Measurements from ENCODE around the gene RAD51AP1.

The RAD51AP1 gene

GRCh38 chr12:4530982-4531586 lies 7.6 kb upstream of the RAD51AP1 start:
- Mint-ChIP-seq H3K4me3 (no peak overlapping the region), H3K36me3 (ENCODE audit: low read depth) (peaks cover 7% of the 10 kb centered on the region), H3K4me1 (ENCODE audit: low read depth) (peaks cover 1% of the 10 kb centered on the region), H3K27me3 (no peaks in the 10 kb centered on the region), H3K27ac (no peak overlapping the region), H3K9me3 (no peaks in the 10 kb centered on the region)

- Mint-ChIP-seq H3K4me3 (no peak overlapping the region), H3K36me3 (ENCODE audit: low read depth) (no peaks in the 10 kb centered on the region), H3K27ac (no peak overlapping the region), H3K27me3 (no peaks in the 10 kb centered on the region), H3K4me1 (ENCODE audit: low read depth) (peaks cover 37% of the 10 kb centered on the region), H3K9me3 (no peaks in the 10 kb centered on the region)
These were observed 3.6 kb upstream of the RAD51AP1 start for GRCh38 chr12:4535092-4535491.

GRCh38 chr12:4535871-4536270 lies 2.8 kb upstream of the RAD51AP1 start:
- Mint-ChIP-seq H3K4me1 (ENCODE audit: low read depth) (peaks cover 38% of the 10 kb centered on the region), H3K27me3 (no peaks in the 10 kb centered on the region), H3K9me3 (no peaks in the 10 kb centered on the region), H3K27ac (no peak overlapping the region), H3K4me3 (no peak overlapping the region), H3K36me3 (ENCODE audit: low read depth) (no peaks in the 10 kb centered on the region)

DNA sequence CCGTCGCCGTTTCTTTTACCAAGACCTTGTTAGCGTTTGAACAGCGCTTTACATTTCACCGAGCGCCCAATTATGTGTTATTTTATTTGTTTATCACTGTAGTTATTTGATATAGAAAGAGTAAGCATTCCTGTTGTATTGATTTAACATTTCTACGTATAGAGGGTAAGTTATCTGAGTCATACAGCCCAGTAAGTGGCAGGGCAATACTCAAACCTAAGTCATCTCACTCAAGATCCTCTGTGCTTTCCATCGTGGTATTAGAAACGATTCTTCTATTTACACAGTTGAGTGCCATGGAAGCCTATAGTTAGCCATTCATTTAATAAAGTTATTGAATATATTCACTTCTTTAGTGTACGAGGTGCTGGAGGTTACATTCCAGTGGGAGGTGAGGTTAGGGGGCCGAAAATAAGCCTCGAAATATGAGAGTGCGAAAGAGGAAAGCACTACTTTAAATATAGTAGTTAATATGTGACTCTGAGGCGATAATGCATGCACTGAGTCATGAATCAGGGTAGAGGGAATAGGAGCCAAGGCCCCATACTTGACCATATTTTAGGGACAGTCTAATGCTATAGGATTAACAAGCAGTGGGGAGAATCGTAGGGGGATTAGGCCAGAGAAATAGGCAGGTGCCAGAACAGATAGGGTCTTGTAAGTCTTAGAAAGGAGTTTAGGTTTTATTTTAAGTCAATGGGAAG lies 629 bp downstream of the RAD51AP1 start:
- H3K4me1 Mint-ChIP-seq (ENCODE audit: low read depth), result peaks cover 38% of the 10 kb centered on the region
- H3K27ac Mint-ChIP-seq, result peak overlapping the region; percentile 99
- peaks cover 15% of the 10 kb centered on the region for H3K36me3 Mint-ChIP-seq (ENCODE audit: low read depth)
- H3K4me3 Mint-ChIP-seq, result peak overlapping the region; percentile 97
- H3K27me3 Mint-ChIP-seq, result no peaks in the 10 kb centered on the region
- no peaks in the 10 kb centered on the region for H3K9me3 Mint-ChIP-seq

DNA sequence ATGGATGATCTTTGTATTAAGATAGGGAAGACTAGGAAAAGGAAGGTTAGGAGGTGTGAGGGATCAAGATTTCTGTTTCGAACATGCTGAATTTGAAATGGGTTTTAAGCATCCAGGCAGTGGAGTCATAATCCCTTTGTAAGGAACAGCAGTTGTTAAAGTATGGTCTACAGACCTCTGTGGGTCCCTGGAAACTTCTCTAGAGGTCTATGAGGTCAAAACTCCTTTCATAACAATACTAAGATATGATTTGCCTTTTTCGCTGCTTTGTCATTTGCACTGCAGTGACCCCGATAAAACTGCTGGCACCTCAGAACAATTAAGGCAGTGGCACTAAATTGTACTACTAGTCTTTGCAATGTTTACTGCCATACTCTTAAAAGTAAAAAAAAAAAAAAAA lies 1.5 kb downstream of the RAD51AP1 start:
- peak overlapping the region; percentile 42 for H3K27ac Mint-ChIP-seq
- peak overlapping the region; percentile 97 for H3K4me3 Mint-ChIP-seq
- no peaks in the 10 kb centered on the region for H3K27me3 Mint-ChIP-seq
- H3K36me3 Mint-ChIP-seq (ENCODE audit: low read depth), result peaks cover 23% of the 10 kb centered on the region
- no peaks in the 10 kb centered on the region for H3K9me3 Mint-ChIP-seq
- peaks cover 38% of the 10 kb centered on the region for H3K4me1 Mint-ChIP-seq (ENCODE audit: low read depth)

- Mint-ChIP-seq H3K36me3 (ENCODE audit: low read depth) (peaks cover 28% of the 10 kb centered on the region), H3K27me3 (no peaks in the 10 kb centered on the region), H3K4me1 (ENCODE audit: low read depth) (peaks cover 38% of the 10 kb centered on the region), H3K27ac (no peak overlapping the region), H3K4me3 (no peak overlapping the region), H3K9me3 (no peaks in the 10 kb centered on the region)
These were observed 1.9 kb downstream of the RAD51AP1 start for GRCh38 chr12:4540638-4541037.

GRCh38 chr12:4545195-4545594 lies 6.5 kb downstream of the RAD51AP1 start:
- Mint-ChIP-seq H3K36me3 (ENCODE audit: low read depth) (peaks cover 58% of the 10 kb centered on the region), H3K9me3 (no peaks in the 10 kb centered on the region), H3K27ac (no peak overlapping the region), H3K4me1 (ENCODE audit: low read depth) (peaks cover under 1% of the 10 kb centered on the region), H3K27me3 (no peaks in the 10 kb centered on the region), H3K4me3 (no peak overlapping the region)

GRCh38 chr12:4552191-4552590 lies 13.5 kb downstream of the RAD51AP1 start:
- H3K9me3 Mint-ChIP-seq, result no peaks in the 10 kb centered on the region
- H3K27ac Mint-ChIP-seq, result no peak overlapping the region
- peaks cover 60% of the 10 kb centered on the region for H3K36me3 Mint-ChIP-seq (ENCODE audit: low read depth)
- H3K27me3 Mint-ChIP-seq, result no peaks in the 10 kb centered on the region
- no peak overlapping the region for H3K4me3 Mint-ChIP-seq
- no peaks in the 10 kb centered on the region for H3K4me1 Mint-ChIP-seq (ENCODE audit: low read depth)

GRCh38 chr12:4553943-4554342 lies 15.3 kb downstream of the RAD51AP1 start:
- H3K9me3 Mint-ChIP-seq, result no peaks in the 10 kb centered on the region
- no peaks in the 10 kb centered on the region for H3K27me3 Mint-ChIP-seq
- no peaks in the 10 kb centered on the region for H3K4me1 Mint-ChIP-seq (ENCODE audit: low read depth)

DNA sequence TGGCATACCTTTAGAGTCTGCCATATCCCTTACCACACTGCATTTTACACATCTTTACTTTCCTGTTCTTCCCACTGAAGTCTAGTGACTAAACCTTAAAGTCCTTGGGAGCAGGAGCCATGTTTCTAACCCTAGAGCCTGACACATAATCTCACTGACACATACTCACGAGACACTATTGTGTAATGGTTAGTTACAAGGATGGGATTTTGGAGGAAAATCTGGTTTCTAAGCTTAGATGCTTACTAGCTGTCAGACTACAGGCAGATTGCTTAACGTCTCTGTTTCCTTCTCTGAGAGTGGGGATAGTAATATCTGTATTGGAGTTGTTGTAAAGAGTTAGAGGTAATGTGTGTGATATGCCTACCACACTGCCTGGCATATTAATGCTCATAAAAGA lies 17.1 kb downstream of the RAD51AP1 start:
- no peaks in the 10 kb centered on the region for H3K27me3 Mint-ChIP-seq
- H3K36me3 Mint-ChIP-seq (ENCODE audit: low read depth), result peaks cover 44% of the 10 kb centered on the region
- H3K9me3 Mint-ChIP-seq, result no peaks in the 10 kb centered on the region
- no peaks in the 10 kb centered on the region for H3K4me1 Mint-ChIP-seq (ENCODE audit: low read depth)
- no peak overlapping the region for H3K27ac Mint-ChIP-seq
- no peak overlapping the region for H3K4me3 Mint-ChIP-seq

More at GRCh38 chr12:4553943-4554342, 15.3 kb downstream of the RAD51AP1 start:
- Mint-ChIP-seq H3K27ac (no peak overlapping the region), H3K36me3 (ENCODE audit: low read depth) (peaks cover 54% of the 10 kb centered on the region), H3K4me3 (no peak overlapping the region)

GRCh38 chr12:4556735-4557530 lies 18.2 kb downstream of the RAD51AP1 start:
- no peaks in the 10 kb centered on the region for H3K9me3 Mint-ChIP-seq

GRCh38 chr12:4557586-4557985 lies 18.9 kb downstream of the RAD51AP1 start:
- peaks cover 44% of the 10 kb centered on the region for H3K36me3 Mint-ChIP-seq (ENCODE audit: low read depth)
- no peak overlapping the region for H3K27ac Mint-ChIP-seq
- no peaks in the 10 kb centered on the region for H3K4me1 Mint-ChIP-seq (ENCODE audit: low read depth)

More at GRCh38 chr12:4556735-4557530, 18.2 kb downstream of the RAD51AP1 start:
- H3K4me3 Mint-ChIP-seq, result no peak overlapping the region
- no peak overlapping the region for H3K27ac Mint-ChIP-seq
- H3K4me1 Mint-ChIP-seq (ENCODE audit: low read depth), result no peaks in the 10 kb centered on the region
- no peaks in the 10 kb centered on the region for H3K27me3 Mint-ChIP-seq
- H3K36me3 Mint-ChIP-seq (ENCODE audit: low read depth), result peaks cover 44% of the 10 kb centered on the region

DNA sequence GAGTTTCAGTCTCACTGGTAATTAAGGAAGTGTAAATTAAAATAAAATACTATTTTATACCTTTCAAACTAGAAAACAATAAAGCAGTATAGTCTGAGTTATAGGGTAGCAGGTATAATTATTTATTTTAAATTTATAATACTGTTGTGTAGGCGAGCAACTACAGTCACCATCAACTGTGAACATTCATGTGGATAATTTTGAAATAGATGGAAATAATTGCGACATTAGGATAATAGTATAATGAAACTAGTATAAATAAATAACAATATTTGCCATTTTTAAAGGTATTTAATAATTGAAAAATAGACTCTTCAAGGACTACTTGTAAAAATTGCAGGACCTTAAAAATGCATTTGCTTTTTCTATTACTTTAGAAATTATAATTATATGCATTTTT lies 19.5 kb downstream of the RAD51AP1 start:
- Mint-ChIP-seq H3K9me3 (no peaks in the 10 kb centered on the region), H3K27ac (no peak overlapping the region), H3K27me3 (peaks cover 6% of the 10 kb centered on the region), H3K4me3 (no peak overlapping the region), H3K36me3 (ENCODE audit: low read depth) (peaks cover 39% of the 10 kb centered on the region), H3K4me1 (ENCODE audit: low read depth) (no peaks in the 10 kb centered on the region)

More at GRCh38 chr12:4557586-4557985, 18.9 kb downstream of the RAD51AP1 start:
- Mint-ChIP-seq H3K27me3 (peaks cover 3% of the 10 kb centered on the region), H3K9me3 (no peaks in the 10 kb centered on the region), H3K4me3 (no peak overlapping the region)

GRCh38 chr12:4562034-4562657 lies 23.5 kb downstream of the RAD51AP1 start, which contains the start of gene DYRK4:
Gene DYRK4, plus strand, starts transcription at chr12:4562208. Its CDS starts 38 bp downstream, at chr12:4562246.
- H3K27ac Mint-ChIP-seq, result no peak within 1 kb of the TSS
- peaks cover 19% of the 10 kb centered on the region for H3K4me1 Mint-ChIP-seq (ENCODE audit: low read depth)
- no peak within 1 kb of the TSS for H3K4me3 Mint-ChIP-seq
- H3K36me3 Mint-ChIP-seq (ENCODE audit: low read depth), result peaks cover 15% of the 10 kb centered on the region
- peaks cover 18% of the 10 kb centered on the region for H3K27me3 Mint-ChIP-seq
- no peaks in the 10 kb centered on the region for H3K9me3 Mint-ChIP-seq

DNA sequence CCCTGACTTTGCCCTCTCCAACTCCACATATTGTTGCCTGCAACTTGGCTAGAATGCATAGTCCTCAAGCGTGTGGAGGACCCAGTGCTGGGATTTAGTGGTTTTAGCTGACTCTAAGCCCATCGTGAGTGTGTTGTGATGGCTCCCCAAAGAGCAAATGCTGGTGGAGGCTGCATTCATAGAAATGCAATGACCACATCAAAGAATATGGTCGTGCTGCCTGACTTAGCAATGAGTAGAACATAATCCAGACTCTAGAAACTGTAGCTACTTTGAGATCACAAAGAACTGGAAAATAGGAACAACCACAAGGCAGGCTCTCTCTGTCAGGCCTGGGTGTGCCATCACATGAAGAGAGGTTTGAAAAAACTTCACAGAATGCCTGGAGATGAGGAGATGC lies 24.6 kb downstream of the RAD51AP1 start:
- Mint-ChIP-seq H3K4me1 (ENCODE audit: low read depth) (peaks cover 23% of the 10 kb centered on the region), H3K27me3 (peaks cover 18% of the 10 kb centered on the region), H3K36me3 (ENCODE audit: low read depth) (peaks cover 10% of the 10 kb centered on the region), H3K9me3 (no peaks in the 10 kb centered on the region), H3K27ac (no peak overlapping the region), H3K4me3 (no peak overlapping the region)

Data from stimulated activated naive CD8-positive, alpha-beta T cell treated with anti-CD3 and anti-CD28 coated beads, Interleukin-15, Interleukin-2, amounts not matched to agents 100 ng/mL and 50 ng/mL, for 24 hours (primary cell).